ENCODE results near the gene CTTNBP2.

The CTTNBP2 gene

DNA sequence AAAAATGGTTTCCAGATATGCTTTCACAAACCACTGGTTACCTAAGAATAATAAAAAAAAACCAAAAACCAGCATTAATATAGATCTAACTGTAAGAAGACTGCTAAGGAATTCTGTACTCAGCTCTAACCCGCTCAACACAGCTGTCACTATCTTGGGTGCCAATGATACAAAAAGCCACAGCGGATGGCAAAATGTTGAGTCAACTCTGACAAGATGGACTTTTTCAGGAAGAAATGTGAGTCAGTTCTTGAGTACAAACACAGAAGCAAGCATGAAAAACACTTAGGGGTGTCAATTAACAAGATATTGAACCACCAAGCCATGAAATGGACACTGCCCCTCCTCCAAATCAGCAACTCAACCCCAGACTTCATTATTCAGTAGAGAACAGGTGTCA is 55.0 kb downstream of the CTTNBP2 start:
- DNase-seq (ENCODE audit: low read depth in 2 of 2), result no peak

DNA sequence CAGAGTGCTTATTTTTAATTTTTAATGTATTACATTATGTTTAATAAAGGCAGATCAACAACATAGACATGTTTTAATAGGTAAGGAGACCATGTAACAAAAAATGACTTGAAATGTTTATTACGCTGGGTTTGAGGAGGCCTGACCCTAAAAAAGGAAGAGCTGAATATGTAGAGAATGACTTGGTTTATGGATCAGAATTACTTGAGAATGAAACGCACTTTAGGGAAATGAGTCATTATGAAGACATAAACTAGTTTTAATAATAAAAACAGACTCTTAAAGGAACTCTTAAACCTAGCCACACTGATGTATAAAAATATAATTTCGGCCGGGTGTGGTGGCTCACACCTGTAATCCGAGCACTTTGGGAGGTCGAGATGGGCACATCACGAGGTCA is 56.5 kb downstream of the CTTNBP2 start:
- DNase-seq (ENCODE audit: low read depth in 2 of 2), result no peak

DNA sequence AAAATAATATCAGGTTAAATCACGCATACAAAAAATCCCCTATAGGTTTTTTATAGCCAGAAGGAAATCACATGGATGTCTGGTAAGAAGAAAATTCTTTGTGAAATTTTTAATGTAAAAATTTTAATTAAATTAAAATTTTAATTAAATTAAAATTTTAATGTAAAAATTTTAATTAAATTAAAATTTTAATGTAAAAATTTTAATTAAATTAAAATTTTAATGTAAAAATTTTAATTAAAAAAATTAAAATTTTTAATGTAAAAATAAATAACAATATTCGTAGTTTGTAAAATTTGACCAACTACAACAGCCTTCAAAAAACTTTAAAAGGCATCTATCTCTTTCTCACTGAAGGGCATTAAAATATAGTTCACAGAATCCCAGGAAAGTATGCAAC is 61.5 kb downstream of the CTTNBP2 start:
- no peak for DNase-seq (ENCODE audit: low read depth in 2 of 2)

DNA sequence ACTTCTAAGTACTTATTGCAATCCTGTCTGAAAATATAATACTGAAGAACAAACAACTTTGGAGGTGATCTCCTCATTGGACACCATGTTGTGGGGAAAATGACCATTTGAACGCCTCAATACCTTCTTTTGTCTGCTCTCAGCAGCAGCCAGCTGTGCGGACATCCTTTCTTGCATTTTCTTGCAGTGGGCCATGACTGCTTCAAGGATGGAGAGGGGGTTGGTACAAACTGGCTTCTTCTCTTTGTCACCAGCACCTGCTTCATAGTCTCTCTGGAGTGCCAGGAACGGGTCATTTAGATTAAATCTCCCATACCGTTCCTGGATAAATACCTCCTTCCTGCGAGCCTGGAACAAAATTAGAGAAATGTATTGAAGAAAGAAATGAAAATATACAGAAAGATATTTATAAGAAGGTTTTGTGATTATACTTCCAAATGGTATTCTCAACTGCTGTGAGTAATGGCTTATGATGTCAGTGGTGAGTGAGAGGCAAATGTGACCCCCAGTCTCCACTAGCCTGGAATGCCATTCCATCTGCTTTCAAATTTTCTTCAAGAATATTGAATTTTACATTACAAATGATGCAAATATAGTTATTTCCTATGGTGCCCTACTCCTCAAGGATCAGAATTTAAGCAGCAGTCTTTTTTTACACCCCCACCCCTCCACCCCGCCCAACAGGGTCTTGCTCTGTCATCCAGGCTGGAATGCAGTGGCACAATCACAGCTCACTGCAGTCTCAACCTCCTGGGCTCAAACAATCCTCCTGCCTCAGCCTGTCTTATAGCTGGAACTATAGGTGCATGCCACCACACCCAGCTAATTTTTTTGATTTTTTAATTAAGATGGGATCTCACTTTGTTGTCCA is 62.4 kb downstream of the CTTNBP2 start:
- DNase-seq (ENCODE audit: low read depth in 2 of 2), result no peak

DNA sequence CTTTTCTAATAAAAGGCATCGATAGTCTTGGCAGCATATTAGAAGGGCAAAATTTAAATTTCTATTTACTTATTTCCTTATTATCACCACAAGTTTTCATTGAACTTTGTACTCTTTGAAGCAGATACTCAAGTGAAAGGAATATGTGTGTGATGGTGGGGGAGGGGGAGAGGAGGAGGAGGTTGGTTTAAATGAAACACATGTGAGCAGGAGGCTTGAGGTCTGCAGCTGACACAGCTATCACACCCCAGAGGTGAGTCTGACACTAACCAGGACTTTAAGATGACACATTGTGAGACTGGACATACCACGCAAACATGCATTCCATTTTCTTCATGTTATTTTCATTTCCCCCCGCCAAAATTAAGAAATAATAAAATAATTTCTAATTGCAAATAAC is 63.3 kb downstream of the CTTNBP2 start:
- no peak for DNase-seq (ENCODE audit: low read depth in 2 of 2)

DNA sequence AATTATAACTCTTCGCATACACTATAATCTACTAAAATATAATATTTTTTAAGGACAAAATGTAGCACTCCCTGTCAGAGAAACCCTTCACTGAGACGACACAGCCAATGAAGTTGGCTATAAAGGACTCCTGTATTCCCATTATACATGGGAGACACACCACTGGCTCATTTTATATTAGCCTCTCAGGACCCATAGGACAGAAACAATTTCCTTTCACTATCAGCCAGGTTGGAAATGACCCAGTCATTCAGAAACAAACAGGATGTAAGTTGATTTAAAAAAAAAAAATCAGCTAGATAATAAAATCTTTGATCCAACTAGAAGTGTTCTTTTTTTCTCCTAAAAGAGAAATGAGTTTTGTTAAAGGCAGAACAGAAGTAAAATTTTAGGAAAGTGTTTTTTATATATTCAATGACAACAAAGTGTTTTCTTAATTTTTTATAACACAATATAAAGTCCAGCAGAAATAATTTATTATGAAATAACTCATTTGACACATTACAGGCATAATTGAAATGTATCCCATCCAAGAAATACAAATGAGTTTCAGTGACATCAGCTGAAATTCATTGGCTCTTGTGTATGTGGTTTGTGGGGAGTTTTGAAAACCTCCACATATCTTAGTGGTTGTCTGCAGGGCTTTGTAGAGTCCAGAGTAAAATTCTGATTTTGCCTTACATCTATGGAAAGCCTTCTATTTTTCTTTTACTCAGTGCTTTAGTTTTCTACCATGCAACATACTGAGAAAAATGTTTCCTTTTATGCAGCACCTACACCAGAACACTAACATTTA is 64.1 kb downstream of the CTTNBP2 start:
- DNase-seq (ENCODE audit: low read depth in 2 of 2), result no peak

DNA sequence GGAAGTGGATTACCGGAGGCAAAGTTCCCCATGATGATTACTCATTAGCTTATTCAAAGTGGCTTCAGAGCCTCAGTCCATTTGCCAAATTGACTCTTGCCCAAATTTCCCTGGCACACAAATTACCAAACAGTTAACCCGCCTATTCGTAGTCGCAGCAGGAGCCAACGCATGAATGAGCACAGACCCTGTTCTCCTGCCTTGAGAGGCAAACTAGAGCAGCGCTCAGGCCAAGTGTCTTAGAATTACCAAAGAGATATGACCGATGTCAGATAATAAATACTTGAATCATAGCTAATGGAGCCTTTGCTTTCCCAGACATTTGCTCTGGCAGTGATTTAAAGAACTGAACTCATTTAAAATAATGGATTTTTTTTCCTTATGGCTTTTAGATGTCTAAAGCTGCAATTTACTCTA is 64.9 kb downstream of the CTTNBP2 start:
- DNase-seq (ENCODE audit: low read depth in 2 of 2), result no peak

DNA sequence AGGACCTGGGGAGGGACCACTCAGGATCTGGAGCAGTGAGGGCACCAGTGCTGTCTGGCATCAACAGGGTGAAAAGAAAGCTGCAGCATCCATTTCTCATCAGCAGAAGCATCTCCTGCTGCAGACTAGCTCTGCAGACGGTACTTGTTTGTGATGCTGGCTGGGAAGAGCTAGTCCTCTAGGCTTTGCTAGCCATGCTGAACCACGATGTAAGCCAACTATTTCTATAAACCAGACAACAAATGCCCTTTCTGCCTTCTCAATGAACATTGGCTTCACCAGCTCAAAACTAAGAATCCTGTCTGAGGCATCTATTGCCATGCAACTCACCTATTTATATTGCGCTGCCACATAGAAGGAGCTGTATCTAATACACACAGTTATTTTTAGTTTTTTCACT is 65.6 kb downstream of the CTTNBP2 start:
- no peak for DNase-seq (ENCODE audit: low read depth in 2 of 2)

DNA sequence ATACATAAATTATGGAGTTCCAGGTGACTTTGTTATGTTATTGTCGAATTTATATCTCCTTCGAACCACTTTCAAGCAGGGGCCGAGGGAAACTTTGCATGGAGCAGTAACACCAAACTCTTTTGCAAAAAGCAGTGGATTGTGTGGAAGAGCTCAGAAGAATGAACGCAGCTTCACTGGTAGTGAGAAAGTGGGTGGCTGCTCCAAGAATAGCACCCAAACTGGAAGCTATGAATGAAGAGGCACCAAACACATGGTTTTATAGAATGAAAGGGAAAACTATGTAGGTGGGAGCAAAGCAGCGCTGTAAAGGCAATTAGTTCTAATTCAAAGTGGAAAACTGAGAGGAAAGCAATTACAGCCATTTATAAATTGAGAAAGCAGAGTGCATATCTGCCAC is 67.2 kb downstream of the CTTNBP2 start:
- DNase-seq (ENCODE audit: low read depth in 2 of 2), result no peak

DNA sequence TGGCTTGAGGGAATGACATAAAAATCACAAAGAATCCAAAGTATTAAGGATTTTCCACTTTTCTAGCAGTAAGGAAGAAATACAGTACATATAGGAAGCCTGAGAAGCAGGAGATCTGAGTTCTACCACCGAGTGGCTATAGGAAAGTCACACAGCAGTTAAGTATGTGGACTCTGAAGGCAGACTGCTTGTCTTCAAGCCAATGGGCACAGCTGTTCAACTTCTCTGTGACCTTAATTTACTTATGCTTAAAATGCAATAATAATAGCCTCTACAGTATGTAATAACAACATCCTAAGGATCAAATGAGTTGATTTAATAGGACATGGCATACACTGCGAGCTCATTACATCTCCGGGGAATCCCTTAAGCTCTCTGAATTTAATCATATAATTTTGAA is 68.0 kb downstream of the CTTNBP2 start:
- no peak for DNase-seq (ENCODE audit: low read depth in 2 of 2)

DNA sequence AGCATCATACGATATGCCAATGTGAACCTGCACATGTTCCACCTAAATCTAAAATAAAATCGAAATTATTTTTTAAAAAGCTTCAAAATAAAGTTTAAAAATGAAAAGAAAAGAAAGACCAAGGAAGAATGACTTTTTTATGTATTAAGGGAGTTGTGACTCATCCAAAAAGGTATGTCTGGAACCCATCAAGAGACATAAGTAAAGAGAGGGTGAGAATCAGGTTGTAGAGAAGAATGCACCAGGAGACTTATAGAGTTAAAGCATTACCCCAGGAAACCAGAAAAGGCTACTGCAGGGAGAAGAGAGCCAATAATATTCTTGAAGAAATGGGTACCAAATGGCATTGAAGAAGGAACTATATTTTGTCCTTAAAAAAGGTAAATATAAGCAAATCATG is 69.8 kb downstream of the CTTNBP2 start:
- no peak for DNase-seq (ENCODE audit: low read depth in 2 of 2)

DNA sequence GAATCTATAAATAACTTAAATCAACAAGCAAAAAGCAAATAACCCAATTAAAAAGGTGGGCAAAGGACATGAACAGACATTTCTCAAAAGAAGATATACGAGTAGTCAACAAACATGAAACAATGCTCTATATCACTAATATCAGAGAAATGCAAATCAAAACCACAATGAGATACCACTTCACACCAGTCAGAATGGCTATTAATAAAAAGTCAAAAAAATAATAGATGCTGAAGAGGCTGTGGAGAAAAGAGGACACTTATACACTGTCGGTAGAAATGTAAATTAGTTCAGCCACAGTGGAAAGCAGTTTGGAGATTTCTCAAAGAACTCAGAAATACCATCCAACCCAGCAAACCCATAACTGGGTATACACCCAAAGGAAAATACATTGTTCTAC is 70.6 kb downstream of the CTTNBP2 start:
- no peak for DNase-seq (ENCODE audit: low read depth in 2 of 2)

DNA sequence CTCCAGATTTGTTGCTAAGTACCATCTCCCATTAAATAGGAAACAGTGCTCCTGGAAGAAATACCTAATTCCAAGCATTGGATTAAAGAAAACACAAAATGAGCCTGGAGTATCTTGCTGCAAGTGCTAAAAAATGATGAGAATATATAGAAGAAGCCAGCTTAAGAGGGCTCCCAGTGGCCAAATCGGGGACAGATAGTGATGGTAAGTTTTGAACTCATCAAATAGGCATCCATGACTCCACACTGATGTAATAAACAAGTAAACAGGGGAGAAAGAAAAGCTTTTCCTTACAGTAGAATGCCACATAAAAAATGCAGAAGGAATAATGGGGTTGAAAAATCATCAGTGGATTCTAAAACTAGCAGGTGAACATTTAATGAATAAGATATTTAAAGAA is 72.4 kb downstream of the CTTNBP2 start:
- DNase-seq (ENCODE audit: low read depth in 2 of 2), result no peak

DNA sequence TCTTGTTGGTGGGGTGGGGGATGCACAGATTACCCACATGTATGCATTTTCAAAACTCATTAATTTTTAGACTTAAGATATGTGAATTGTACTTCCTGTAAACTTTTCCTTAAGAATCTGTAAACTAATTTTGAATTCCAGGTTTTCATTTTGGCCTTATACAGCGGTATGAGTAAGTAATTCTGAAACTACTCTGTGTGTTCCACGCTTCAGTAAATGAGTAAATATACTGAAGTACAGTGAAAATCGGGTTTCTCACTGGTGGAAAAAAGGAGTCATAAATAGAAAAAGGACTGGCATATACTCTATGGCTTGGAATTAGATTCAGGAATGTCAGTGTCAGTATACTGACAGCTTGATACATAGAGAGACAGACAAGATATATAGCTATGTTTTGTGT is 72.8 kb downstream of the CTTNBP2 start:
- DNase-seq (ENCODE audit: low read depth in 2 of 2), result no peak

DNA sequence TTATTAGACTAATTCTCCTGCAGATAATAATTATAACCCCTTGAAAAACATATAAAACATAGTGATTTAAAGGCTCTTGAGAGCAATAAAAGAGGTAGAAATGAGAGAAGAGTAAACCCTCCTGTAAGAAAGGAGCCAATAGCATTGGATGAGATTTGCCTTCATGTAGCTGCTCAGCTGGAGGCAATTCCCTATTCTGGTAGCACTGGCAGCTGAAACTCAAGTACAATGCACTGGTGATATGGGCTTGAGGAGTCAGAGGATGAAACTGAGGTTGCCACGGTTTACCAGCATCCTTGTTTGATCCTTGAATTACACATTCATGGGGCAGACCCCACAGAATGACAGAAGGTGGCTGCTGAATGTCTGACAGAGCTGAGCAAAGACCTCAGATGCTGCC is 76.4 kb downstream of the CTTNBP2 start:
- no peak for DNase-seq (ENCODE audit: low read depth in 2 of 2)

DNA sequence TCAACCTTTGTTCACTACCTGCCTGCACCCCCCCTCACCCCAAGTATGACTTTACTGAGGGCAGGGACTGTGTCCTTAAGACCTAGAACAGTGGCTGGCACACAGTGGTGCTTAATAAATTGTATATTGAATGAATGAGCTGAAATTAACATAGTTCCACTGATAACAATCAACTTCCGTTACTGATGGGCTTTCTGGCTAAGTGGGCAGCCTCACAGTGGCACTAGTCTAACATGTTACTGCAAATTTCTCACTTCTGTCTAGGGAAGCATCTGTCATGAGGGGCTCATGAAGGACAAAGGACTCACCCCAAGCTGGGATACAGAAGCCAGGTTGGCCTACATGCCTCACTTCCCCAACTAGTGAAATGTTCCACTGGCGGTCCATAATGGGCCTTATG is 79.3 kb downstream of the CTTNBP2 start:
- DNase-seq (ENCODE audit: low read depth in 2 of 2), result no peak

DNA sequence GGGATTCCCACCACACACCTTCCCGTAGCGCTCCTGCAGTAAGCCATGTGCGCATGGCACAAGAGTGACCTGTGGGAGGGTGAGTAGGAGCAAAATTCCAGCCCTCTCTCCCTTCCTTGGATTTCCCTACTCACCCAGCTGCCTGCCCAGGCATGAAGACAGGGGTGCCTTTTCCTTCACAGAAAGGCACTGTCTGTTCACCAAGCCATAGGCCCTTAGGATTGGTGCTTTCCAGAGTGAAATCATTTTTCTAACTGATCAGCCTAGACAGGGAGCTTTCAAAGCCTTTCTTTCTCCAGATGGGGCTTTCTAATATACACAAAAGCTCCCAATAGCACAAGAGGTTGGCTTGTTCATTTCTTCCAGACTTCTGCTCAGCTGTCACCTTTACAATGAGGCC is 79.7 kb downstream of the CTTNBP2 start:
- no peak for DNase-seq (ENCODE audit: low read depth in 2 of 2)

DNA sequence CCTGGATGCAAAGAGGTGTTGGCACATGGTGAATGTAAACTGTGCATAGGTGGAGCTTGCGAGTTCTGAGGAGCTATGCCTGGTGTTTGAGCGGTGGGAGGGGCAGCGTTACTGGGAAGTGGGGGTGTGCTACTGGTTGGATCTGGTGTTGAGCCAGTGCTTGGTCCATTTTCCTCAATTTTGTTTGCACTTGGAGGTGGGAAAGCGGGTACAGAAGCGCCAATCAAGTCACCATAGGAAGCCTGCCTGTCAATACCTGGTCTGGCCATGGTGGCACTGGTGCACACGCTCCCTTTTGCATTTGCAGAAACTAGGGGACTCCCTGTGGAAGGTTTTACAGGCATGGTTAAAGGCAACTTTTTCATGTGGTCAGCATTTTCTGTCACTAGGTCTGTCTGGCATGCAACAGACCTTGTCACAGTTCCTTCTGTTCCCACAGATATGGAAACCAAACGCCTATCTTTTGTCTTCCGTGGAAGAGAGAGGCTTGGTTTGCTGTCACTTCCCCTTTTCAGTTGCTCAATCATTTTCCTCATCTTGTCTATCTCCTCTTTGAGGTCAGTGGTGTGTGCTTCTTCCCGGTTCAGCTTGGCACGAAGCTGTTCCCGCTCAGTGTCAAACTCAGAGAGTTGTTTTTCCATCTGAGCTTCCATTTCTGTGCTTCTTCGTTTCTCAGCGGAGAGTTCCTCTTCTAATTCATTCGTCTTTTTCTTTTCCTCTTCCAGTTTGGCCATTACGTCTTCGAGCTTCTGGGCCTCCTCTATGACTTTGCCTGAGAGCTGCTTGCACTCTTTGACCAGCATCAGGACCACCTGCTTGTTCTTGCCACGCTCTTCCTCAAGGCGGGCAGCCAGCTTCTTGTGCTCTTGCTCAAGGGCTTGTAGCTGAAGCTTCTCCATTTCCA is 81.1 kb downstream of the CTTNBP2 start:
- DNase-seq (ENCODE audit: low read depth in 2 of 2), result no peak

DNA sequence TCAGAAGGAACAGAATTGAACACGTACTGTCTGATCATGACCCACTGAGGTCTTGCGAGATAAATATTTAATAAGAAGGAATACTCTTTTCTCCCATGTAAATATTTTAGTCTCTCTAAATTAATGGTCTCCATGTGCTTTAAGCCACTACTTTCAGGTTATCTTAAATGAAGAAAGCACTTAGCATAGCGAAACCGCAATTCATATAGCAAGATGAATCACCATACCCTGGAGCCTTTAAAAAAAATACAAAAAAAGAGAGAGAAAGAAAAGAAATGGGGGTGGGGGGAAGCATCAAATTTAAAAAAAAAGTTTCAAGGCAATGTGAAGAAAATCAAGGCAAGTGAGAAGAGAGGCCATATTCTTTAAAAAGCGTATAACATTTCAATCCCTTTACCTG is 82.5 kb downstream of the CTTNBP2 start:
- DNase-seq (ENCODE audit: low read depth in 2 of 2), result no peak

DNA sequence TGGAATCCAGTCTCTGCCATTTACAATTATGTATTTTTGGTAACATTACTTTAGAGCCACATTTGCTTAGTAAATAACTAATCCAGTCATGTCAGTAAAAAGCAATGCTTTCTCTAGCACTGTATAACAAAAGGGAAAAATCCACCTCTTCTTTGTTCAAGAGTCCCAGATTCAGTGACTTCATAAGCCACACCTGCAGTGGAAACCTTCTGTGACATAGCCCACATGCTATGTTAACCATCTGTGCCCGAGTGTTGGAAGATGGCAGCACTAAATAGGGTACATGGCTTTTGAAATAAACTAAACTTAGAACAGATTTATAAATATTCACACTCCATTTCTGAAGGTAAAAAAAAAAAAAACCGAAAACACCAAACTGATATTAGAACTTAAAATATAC is 83.0 kb downstream of the CTTNBP2 start:
- DNase-seq (ENCODE audit: low read depth in 2 of 2), result no peak

DNA sequence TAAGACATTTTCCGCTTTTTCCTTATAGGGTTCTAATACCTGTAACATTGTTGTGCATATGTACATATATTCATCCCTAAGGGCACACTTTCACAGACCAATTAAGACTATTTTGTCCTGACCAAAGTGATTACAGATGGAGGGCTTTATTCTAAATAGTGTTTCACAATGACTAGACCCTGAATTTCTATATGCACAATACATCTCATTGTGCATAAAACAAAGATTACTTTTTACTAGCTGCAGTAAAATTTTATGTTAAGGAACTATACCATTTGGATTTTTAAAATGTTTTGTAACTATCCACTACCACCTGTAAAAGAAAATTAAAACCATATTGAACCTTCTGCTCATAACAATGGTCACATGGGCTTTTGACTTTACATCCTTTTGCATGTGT is 87.8 kb downstream of the CTTNBP2 start:
- DNase-seq (ENCODE audit: low read depth in 2 of 2), result no peak

DNA sequence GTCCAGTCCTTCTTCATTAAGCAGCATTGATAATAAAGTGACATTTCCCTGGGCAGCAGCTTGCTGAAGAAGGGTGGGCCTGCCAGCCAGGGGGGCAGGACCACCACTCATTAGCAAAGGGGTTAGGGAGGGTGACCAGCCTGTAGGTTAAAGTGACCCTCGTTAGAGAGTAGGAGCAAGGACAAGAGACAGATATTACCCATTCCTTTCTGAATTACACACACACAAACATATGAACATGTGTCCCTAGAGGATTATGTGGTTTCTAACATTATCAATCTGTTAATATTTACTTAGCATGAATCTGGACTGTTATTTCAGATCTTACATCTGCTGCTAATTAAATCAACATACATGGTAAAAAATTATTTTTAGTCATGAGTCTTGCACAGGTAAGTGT is 88.9 kb downstream of the CTTNBP2 start:
- DNase-seq (ENCODE audit: low read depth in 2 of 2), result no peak

All from stimulated activated CD4-positive, alpha-beta T cell treated with anti-CD3 and anti-CD28 coated beads, Interleukin-12 subunit alpha, Interleukin-12 subunit beta, amount 100 ng/mL, for 24 hours (primary cell).